Stimulated activated CD8-positive, alpha-beta memory T cell treated with anti-CD3 and anti-CD28 coated beads, Interleukin-15, amount 100 ng/mL, for 48 hours (primary cell): ENCODE data around the gene PTGDR.

Experiments
- DNase-seq, 2 donors: peaks; one replicate each; pipeline ENCODE4 v3.0.0-alpha.2; 2020; ENCODE audit warnings: low read depth in 2 of 2

PTGDR gene

DNA sequence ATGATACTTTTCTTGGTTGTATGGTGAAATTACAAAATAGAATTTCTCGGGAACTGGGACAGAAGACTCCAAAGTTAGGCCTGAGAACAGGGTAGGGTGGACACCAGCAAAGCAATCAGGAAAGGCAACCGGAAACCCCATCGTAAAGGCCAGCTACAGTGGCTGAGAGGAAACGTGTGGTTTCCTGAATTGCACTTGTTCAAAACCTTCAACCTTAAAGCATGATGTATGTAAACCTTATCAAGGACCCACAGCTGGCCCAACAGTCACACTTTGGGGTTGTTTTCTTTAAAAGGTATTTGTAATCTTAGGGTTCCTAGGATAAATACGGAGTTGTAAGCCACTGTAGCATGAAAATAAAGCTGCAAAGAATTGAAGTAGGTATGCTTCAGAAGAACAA, 2.2 kb upstream of the PTGDR start:
- no peak for DNase-seq

DNA sequence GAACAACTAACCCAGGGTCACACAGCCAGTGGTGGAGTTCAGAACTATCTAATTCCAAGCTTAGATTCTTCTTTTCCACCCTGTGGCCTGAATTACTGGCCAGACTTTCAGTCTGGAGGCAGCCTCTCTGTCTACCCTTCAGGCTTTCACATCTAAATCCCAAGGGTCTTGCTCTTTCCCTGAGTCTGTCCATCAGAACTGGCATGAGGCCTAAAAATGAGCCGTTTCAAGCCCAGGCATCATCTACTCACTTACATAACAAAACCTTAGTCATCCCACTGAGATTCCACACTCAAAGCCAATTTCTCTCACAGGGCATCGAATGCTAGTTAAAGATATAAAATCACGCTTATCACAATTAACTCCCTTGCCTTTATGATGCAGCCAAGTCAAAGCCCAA, 1.3 kb upstream of the PTGDR start:
- DNase-seq, result no peak

DNA sequence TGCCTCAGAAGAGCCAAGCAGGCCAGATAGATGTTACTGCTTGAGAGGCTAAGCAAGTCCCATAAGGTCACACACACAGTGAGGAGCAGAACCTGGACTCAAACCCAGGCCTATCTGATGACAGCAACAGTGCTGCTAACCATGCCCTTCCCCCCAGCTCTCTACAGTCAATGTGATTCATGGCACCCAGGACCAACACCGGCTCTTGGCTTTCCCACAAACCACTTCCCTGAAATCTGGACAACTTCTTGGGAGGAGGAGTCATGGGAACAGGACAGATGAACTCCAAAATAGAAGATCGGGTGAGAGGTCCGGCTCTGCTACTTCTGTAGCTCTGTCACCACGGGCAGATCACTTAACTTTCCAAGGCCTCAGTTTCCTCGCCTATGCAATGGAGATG, 716 bp upstream of the PTGDR start:
- no peak for DNase-seq

DNA sequence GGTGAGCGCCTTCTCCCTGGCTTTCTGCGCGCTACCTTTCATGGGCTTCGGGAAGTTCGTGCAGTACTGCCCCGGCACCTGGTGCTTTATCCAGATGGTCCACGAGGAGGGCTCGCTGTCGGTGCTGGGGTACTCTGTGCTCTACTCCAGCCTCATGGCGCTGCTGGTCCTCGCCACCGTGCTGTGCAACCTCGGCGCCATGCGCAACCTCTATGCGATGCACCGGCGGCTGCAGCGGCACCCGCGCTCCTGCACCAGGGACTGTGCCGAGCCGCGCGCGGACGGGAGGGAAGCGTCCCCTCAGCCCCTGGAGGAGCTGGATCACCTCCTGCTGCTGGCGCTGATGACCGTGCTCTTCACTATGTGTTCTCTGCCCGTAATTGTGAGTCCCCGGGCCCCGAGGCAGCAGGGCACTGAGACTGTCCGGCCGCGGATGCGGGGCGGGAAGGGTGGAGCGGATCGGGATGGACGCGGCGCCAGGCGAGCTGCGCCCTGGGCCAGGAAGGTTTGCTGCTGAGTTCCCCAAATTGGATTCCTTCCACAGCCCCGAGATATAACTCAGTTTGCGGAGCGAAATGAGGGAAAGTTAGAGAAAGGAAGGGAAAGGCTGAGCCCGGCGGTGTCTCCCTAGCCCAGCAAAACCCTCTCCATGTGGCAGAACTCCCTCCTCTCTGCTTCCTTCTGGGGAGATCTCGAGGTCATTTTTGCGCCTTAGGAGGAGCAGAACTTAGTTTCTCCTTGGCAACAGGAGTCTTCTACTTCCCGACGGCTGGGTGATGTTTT, 972 bp downstream of the PTGDR start:
- no peak for DNase-seq

DNA sequence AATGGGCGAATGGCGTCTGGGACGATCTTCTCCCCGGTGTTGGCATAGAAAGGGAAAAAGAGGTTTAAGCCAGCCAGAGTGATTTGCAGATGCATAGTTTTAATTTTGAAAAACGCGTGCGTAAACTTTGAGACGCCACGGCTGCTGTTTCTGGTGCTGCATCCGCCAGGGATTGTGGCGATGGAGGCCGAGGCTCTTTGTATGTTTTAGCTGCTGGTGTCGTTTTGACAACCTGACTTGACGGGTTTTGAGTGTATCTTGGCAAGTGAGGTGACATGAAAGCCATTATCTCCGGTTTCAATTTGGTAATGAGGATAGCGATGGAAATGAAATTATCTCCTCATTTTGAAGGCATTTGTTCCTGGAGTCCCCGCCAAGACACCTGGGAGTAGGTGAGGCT, 1.6 kb downstream of the PTGDR start:
- DNase-seq, result no peak

DNA sequence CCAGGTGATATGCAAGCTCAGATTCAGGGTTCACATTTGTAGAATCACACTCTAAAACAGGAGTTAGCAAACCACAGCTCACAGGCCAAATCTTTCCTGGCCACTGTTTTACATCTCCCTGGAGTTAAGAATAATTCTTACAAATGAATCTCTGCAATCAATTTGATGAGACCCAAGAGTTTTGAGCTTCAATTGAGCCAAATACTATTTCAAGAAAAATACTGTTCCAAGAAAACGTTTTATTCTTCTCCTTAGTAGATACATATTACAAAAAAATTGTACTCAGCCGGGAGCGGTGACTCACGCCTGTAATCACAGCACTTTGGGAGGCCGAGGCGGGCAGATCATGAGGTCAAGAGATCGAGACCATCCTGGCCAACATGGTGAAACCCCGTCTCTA, 2.5 kb downstream of the PTGDR start:
- DNase-seq, result no peak

DNA sequence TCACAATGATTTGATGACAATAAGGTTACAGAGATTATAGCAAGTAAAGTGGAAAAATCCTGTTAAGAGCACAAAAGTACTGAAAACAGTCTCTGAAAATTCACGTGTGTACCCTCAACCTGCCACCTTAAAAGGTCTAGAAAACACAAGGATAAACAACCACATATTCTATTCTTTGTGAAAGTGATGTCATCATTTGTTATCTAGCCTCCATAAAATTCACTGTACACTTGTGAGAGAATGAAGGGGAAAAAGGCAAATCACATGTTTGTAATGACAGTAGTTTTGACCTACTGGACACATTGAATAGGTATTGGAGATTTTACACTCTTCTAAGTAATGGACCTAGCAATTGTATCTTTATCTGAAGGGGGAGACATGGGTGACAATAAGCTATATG, 4.0 kb downstream of the PTGDR start:
- DNase-seq, result no peak

DNA sequence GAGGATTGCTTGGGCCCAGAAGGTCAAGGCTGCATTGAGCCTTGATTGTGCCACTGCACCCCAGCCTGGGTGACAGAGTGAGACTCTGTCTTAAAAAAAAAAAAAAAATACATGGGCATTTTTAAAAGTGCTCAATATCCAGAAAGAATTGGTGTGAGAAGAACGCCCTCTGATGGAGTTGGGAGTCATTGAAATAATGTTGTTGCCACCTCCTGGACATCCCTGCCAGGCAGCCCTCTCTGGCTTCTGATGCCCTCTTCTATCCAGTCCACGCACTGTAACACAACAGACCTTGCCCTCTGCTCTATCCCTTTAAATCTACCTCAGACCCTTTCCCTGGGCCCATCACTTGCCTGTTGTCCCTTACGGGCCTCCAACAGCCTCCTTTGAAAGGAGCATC, 4.9 kb downstream of the PTGDR start:
- no peak for DNase-seq

DNA sequence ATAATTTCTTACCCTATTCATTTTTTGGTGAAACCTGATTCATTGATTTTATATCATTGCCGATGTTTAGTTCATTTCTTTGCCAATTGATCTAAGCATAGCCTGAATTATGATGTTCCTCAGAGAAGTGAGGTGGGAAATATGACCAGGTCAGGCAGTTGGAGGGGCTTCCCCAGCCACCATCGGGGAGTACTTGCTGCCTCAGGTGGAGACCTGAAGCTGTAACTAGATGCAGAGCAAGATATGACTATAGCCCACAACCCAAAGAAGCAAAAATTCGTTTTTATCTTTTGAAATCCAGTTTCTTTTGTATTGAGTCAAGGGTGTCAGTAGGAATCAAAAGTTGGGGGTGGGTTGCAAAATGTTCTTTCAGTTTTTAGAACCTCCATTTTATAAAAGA, 7.9 kb downstream of the PTGDR start:
- no peak for DNase-seq

DNA sequence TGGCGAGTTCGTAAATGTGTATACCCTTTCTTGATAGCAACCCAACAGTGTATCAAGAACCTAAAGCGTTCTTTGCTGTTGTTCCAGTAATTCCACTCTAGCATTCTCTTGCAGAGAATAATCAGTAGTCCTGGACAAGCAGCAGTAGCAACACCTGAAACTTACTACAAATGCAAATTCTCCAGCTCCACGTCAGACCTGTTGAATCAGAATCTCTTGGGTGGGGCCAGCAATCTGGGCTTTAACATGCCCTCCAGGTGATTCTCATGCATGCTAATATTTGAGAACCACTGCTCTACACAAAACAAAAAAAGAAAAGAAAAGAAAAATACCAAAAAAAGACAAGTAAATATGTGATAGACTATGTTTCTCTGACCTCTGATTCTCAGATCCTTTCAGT, 10.1 kb downstream of the PTGDR start:
- DNase-seq, result no peak

DNA sequence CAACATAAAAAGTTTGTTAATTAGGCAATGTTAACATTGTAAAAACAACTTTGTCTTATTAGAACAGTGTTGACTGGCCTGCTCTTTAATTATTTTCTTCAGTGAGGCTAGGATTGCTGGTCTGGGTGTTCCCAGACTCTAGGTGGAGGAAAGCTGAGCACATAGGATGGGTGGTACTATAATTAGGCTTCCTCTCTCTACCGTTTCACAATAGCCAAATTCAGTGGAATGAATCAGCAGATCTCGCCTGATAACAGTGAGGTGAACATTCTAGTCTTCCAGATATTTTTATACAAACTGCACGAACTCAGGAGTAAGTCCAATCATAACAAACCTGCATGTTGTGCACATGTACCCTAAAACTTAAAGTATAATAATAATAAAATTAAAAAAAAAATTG, 11.9 kb downstream of the PTGDR start:
- DNase-seq, result no peak

DNA sequence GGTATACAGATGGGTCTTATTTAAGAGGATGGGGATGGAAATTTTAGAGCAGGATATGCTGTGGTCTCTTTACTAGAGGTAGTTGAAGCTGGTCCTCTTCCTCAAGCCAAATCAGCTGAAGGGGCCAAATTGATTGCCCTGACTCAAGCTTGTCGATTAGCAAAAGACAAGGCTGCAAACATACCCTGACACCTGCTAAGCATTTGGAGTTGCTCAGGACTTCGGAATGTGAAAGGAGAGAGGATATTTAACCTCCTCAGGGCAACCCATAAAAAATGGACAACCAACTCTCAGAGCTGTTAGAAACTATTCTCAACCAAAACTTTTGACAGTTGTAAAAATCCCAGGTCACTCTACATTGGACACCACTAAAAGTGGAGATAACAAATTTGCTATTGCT, 15.6 kb downstream of the PTGDR start:
- DNase-seq, result no peak

DNA sequence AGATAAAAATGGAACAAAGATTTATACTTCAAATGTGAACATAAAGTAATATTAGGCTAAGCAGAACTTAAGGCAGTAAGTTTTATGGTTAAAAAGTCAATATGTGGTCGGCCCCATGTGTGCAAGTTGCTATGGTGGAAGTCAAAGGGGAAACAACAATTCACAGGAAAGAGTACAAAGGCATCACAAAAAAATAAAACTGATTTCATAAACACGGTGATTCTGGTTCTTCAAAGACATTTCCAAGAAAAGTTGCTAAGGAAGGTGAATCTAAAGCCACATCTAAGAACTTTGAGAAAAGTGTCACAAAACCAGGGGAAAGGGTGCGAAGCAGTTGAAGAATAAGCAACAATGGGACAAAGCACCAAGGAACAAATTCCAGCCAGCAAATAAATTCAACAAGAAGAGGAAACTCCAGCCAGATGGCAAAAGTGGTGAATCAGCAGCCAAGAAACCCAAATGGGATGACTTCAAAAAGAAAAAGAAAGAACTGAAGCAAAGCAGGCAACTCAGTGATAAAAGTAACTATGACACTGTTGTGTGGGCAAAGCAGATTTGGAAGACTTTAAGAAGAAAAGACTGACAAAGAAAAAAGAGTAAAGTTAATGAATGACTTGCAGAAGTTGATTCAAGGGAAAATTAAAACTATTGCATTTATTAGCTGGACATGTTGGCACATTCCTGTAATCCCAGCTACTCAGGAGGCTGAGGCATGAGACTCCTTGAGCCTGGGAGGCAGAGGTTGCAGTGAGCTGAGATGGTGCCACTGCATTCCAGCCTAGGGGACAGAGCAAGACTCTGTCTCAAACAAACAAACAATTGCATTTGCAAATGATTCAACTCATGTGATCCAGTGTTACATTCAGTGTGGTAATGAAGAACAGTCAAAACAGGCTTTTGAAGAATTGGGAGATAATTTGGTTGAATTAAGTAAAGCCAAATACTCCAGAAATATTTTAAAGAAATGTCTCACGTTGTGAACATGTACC, 19.5 kb downstream of the PTGDR start:
- no peak for DNase-seq

DNA sequence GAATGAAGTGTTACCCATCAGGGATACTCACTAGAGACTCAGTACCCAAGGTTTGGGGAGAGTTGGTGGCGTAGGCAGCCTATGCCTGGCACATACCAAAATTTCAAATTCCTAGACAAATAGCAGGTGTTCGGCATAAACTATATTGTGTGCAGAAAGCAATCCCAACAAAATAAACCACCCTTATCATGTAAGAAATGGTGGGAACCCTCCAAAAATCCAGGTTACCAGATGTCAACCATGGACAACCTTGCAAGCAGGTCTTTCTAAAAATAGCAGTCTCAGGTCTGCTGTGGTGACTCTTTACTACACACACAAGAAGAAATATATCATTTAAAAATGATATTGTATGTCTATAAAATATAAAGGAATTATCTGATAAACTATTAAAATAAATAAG, 28.9 kb downstream of the PTGDR start:
- DNase-seq, result no peak

DNA sequence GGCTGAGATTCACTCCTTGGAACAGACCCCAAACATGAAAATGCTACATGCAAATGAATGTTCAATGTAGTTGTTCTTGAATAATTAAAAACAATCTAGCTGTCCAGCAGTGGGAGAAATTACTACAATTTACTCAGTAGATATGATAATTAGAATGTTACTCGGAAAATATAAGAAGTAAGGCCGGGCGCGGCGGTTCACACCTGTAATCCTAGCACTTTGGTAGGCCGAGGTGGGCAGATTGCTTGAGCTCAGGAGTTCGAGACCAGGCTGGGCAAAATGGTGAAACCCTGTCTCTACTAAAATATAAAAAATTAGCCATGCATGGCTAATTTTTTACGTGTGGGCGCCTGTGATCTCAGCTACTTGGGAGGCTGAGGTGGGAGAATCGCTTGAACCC, 31.3 kb downstream of the PTGDR start:
- DNase-seq, result no peak

DNA sequence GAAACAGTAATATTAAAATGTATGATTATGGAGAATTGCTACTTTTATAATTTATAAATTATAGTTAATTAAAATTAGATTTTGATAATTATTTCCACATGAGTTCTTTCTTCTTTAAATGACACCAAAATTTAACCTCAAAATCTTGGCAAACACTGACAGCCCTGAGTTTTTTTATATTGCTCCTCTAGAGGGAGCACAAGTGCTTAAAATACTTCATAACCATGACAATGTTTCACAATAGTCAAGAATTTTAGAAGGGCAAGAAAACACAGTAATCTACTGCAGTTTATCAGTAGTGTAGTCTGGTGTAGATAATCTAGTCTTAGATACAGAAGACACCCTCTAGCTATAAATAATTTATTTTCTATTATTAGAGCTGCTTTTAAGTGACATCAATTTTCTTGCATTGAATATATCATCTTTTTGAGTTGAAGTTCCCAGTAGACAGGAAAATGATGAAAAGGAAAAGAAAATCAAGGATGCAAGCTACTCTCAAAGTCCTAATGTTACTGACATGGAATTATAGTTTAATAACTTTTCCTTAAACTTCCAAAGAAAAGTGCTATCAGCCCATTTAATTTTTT, 32.3 kb downstream of the PTGDR start:
- no peak for DNase-seq

DNA sequence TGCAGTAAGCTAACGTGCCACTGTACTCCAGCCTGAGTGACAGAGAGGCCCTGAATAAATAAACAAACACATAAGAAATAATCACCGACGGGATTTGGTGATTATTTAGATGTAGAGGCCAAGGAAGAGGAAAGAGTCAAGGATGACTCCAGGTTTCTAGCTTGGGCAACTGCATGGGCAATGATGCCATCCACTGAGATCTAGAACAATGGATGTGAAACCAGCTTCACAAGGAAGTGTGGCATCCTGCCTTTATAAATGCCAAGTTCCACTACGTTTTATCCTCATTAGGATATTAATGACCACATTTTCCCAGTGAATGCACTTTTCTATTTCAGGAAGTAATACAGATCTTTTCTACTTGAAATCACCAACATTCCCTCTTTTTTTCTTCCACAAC, 35.7 kb downstream of the PTGDR start:
- no peak for DNase-seq

DNA sequence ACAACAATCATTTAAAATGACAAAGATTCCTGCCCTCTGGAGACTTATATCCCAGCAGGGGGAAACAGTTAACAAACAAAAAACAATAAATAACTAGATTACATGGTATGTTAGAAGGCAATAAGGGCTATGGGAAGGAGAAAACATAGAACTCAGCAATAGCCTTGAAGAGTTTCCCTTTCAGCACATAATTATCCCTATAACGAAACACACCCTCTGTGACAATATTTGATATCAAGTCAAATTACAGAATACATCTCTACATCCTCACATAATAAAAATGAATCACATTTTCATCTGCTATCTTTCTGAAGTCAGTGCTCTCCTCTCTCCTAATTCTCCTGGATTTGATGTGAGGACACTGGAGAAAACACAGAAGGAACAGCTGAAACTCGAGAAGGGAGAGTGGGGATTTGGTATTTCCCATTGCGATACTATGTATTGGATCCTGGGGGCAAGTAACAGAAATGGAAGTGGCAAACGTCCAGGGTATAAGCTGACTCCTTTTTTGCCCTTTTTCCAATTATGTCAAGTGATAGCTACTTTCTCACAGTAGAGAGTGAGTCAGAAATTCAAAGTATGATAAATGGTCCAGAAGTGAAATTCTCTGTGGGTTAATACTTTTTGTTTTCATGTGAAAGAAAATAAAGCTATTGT, 36.9 kb downstream of the PTGDR start:
- no peak for DNase-seq

DNA sequence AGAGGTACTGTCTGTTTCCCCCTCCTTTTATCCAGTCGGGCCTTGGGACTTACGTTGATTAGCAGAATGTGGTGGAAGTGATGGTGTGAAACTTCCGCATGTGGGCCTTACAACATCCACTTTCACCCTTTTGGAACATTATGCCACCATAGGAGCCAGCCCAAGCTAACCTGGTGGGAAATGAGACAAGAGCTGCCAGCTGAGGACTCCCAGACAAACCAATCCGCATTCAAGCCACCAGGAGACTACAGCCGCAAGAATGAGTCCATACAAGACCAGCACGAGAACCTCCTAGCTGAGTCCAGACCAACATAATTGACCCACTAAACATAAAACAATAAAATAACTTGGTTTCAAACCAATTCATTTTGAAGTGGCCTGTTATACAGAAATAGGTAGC, 37.5 kb downstream of the PTGDR start:
- DNase-seq, result no peak

DNA sequence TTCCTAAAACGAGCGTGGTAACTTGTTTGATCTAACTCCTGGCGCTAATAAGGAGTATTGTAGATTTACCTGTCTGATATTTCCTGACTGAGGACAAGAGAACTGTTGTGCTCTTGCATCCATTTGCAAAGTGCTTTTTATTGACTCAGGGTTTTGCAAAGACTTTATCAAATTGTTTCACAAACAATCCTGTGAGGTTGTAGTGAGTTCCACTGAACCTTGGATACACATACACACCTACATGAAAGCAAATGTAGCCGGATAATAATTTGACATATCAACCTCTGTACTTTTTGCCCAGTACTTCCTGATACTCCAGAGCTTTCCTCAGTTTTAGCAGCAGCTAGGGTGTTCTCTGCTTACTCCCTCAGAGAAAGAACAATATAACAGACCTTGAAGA, 39.9 kb downstream of the PTGDR start:
- no peak for DNase-seq

DNA sequence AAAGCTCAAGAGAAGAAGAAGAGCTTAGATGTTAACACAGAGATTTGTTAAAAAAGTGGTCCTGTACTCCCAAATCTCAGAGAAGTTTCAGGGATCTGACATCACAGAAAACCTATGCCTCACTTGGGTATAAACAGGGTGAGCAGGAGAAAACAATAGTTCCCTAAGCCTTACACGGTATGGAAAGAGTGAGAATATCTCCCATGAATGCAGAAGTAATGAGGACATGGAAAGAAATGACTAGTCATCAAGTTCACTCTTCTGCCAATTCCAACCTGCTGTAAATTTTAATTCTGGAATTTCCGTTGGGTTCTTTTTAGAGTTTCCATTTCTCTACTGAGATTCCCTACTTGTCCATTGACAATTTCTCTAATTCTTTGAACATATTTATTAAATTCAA, 40.4 kb downstream of the PTGDR start:
- DNase-seq, result no peak

DNA sequence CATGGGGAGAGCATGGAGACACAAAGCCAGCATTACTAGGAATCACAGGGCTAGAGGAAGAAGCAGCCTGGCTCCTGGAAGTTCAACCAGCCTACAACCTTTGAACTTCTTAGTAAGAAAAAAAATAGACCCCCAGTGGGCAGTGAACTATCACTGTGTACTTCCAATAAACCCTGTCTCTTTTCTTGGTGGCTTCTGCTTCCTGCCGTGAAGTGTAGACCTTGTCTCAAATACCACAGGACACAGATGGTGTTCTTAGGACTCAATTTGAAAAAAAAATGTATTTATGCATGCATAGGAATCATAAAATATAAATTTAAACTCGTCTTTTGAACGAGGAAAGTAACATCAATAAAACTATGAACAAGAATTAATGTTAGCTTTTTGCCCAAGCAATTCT, 43.0 kb downstream of the PTGDR start:
- DNase-seq, result no peak
